Astrocyte (in vitro differentiated cells and primary cell): Measurements from ENCODE around the gene RASL12. TPM values are rescaled to one million over a fixed set of nuclear protein-coding genes. Genes with fewer than 3 reads are reported as not detected.
"Not testable (repeated sequence)": the region's sequence is repeated elsewhere in the genome, so short reads cannot be mapped to it uniquely, and the experiment has no call there.

Experiments
- DNase-seq: peaks from one replicate; pipeline ENCODE4 v3.0.0-alpha.2; 2010; ENCODE audit warnings: low read depth
- FAIRE-seq: peaks from 2 replicates; lab custom pipeline; 2011; peaks lifted over from hg19 to GRCh38; lab: Jason Lieb, UNC
- H2AFZ ChIP-seq: 2 replicates; pipeline ENCODE4 v1.6.0; 2012; ENCODE audit warnings: low read depth, low read length, inconsistent platforms
- H3K27ac ChIP-seq: 2 replicates; pipeline ENCODE4 v1.5.1; 2011; ENCODE audit warnings: low read depth, low read length, inconsistent platforms
- H3K27me3 ChIP-seq: 2 replicates; pipeline ENCODE4 v1.6.0; 2011; ENCODE audit warnings: low read length, inconsistent platforms; ENCODE audit not compliant: insufficient read depth
- H3K36me3 ChIP-seq: 2 replicates; pipeline ENCODE4 v1.5.1; 2011; ENCODE audit warnings: low read length, inconsistent platforms; ENCODE audit not compliant: insufficient read depth
- H3K4me1 ChIP-seq: 2 replicates; pipeline ENCODE4 v1.5.1; 2011; ENCODE audit warnings: low read length, inconsistent platforms; ENCODE audit not compliant: insufficient read depth
- H3K4me2 ChIP-seq: 2 replicates; pipeline ENCODE4 v1.6.0; 2012; ENCODE audit warnings: low read length, inconsistent platforms
- H3K4me3 ChIP-seq: 2 replicates; pipeline ENCODE4 v1.5.1; 2011; ENCODE audit warnings: low read depth, mild to moderate bottlenecking, low read length, inconsistent platforms; ENCODE audit not compliant: insufficient read depth
- H3K79me2 ChIP-seq: 2 replicates; pipeline ENCODE4 v1.6.0; 2012; ENCODE audit warnings: mild to moderate bottlenecking, low read length, inconsistent platforms; ENCODE audit not compliant: insufficient read depth
- H3K9ac ChIP-seq: 2 replicates; pipeline ENCODE4 v1.6.0; 2012; ENCODE audit warnings: mild to moderate bottlenecking, low read length, inconsistent platforms
- H3K9me3 ChIP-seq: 2 replicates; pipeline ENCODE4 v1.5.1; 2012; ENCODE audit warnings: low read depth, mild to moderate bottlenecking, low read length, inconsistent platforms; ENCODE audit not compliant: insufficient read depth
- H4K20me1 ChIP-seq: 2 replicates; pipeline ENCODE4 v1.6.0; 2012; ENCODE audit warnings: low read length, inconsistent platforms; ENCODE audit not compliant: insufficient read depth
- H3K27ac Mint-ChIP-seq: one replicate; pipeline ENCODE4 v1.8.0; 2021; ENCODE audit warnings: mild to moderate bottlenecking, mixed read lengths; ENCODE audit not compliant: unreplicated experiment
- H3K27me3 Mint-ChIP-seq: one replicate; pipeline ENCODE4 v1.8.0; 2021; ENCODE audit warnings: low read depth, mixed read lengths; ENCODE audit not compliant: unreplicated experiment
- H3K36me3 Mint-ChIP-seq: one replicate; pipeline ENCODE4 v1.8.0; 2021; ENCODE audit warnings: low read depth, mixed read lengths; ENCODE audit not compliant: unreplicated experiment
- H3K4me1 Mint-ChIP-seq: one replicate; pipeline ENCODE4 v1.8.0; 2021; ENCODE audit warnings: low read depth, mixed read lengths; ENCODE audit not compliant: unreplicated experiment
- H3K4me3 Mint-ChIP-seq: one replicate; pipeline ENCODE4 v1.8.0; 2021; ENCODE audit warnings: mild to moderate bottlenecking, moderate library complexity, mixed read lengths; ENCODE audit not compliant: unreplicated experiment
- H3K9me3 Mint-ChIP-seq: one replicate; pipeline ENCODE4 v1.8.0; 2021; ENCODE audit warnings: mild to moderate bottlenecking, mixed read lengths; ENCODE audit not compliant: unreplicated experiment
- CTCF ChIP-seq: IDR thresholded peaks from 2 replicates; pipeline ENCODE4 v1.5.1; 2011; ENCODE audit warnings: low read depth, mild to moderate bottlenecking, inconsistent platforms, low read length, moderate library complexity; ENCODE audit not compliant: insufficient read depth
- EZH2 ChIP-seq: IDR thresholded peaks from 2 replicates; pipeline ENCODE4 v1.6.1; 2012; ENCODE audit warnings: mild to moderate bottlenecking, low read length, inconsistent platforms; ENCODE audit not compliant: insufficient read depth
- total RNA-seq: library from RNA; stranded (reverse); gene quantifications from 2 replicates; pipeline ENCODE4 v1.2.1, GENCODE V29; 2021

Gene RASL12
- total RNA-seq, 1 donor from 2014 or later: 0.32 TPM

GRCh38 chr15:65044724-65045481 lies 22.9 kb downstream of the RASL12 start, which contains the start of gene SLC51B:
Gene SLC51B (plus strand): TSS chr15:65045387. CDS start chr15:65050005, 4,618 bp downstream.
- Histone ChIP-seq H3K9ac (no peak within 1 kb of the TSS), H3K9me3 (no peaks in the 10 kb centered on the region), H3K36me3 (no peaks in the 10 kb centered on the region), H3K27ac (no peak within 1 kb of the TSS), H3K27me3 (peaks cover 2% of the 10 kb centered on the region), H4K20me1 (no peaks in the 10 kb centered on the region), H3K4me3 (no peak within 1 kb of the TSS), H3K4me2 (no peak within 1 kb of the TSS), H3K4me1 (peaks cover 11% of the 10 kb centered on the region), H2AFZ (no peak within 1 kb of the TSS), H3K79me2 (no peaks in the 10 kb centered on the region)
- DNase-seq (no peak), FAIRE-seq (no peak)
- no peak within 1 kb of the TSS for H3K27ac Mint-ChIP-seq
- peaks cover 6% of the 10 kb centered on the region for H3K9me3 Mint-ChIP-seq
- no peaks in the 10 kb centered on the region for H3K36me3 Mint-ChIP-seq
- H3K4me1 Mint-ChIP-seq: peaks cover 9% of the 10 kb centered on the region
- H3K4me3 Mint-ChIP-seq: no peak within 1 kb of the TSS
- peaks cover 20% of the 10 kb centered on the region for H3K27me3 Mint-ChIP-seq
- TF ChIP-seq EZH2: no peak
- no peak for TF ChIP-seq CTCF

GRCh38 chr15:65044218-65044617 lies 23.6 kb downstream of the RASL12 start:
- not testable (repeated sequence) for H3K9me3 Mint-ChIP-seq, H3K4me1 Mint-ChIP-seq, H3K9me3 ChIP-seq, H3K4me3 Mint-ChIP-seq, H3K4me2 ChIP-seq, FAIRE-seq, H3K4me3 ChIP-seq, H3K27me3 ChIP-seq, H3K4me1 ChIP-seq, H3K79me2 ChIP-seq, H3K27ac Mint-ChIP-seq, H3K9ac ChIP-seq, H3K27ac ChIP-seq, H3K36me3 ChIP-seq, H3K36me3 Mint-ChIP-seq, H4K20me1 ChIP-seq, H2AFZ ChIP-seq
- DNase-seq: peak; percentile 66
- H3K27me3 Mint-ChIP-seq: peaks cover 17% of the 10 kb centered on the region

GRCh38 chr15:65042776-65043327 lies 24.9 kb downstream of the RASL12 start:
- no peaks in the 10 kb centered on the region for H3K36me3 ChIP-seq
- FAIRE-seq: no peak
- Mint-ChIP-seq H3K36me3 (no peaks in the 10 kb centered on the region), H3K4me3 (no peak overlapping the region), H3K27me3 (peaks cover 17% of the 10 kb centered on the region), H3K4me1 (peaks cover 9% of the 10 kb centered on the region), H3K9me3 (peaks cover 6% of the 10 kb centered on the region), H3K27ac (no peak overlapping the region)
- H4K20me1 ChIP-seq: no peaks in the 10 kb centered on the region
- H3K27me3 ChIP-seq: peaks cover 5% of the 10 kb centered on the region
- H3K79me2 ChIP-seq: no peaks in the 10 kb centered on the region
- TF ChIP-seq EZH2 (no peak), CTCF (no peak)
- no peak overlapping the region for H3K27ac ChIP-seq
- peaks cover 5% of the 10 kb centered on the region for H3K4me1 ChIP-seq
- H3K4me3 ChIP-seq: no peak overlapping the region
- no peak overlapping the region for H3K9ac ChIP-seq
- H2AFZ ChIP-seq: no peak overlapping the region
- H3K9me3 ChIP-seq: no peaks in the 10 kb centered on the region
- DNase-seq: no peak
- no peak overlapping the region for H3K4me2 ChIP-seq
